Measurements from ENCODE around the gene SYPL2.

The SYPL2 gene

GRCh38 chr1:109521002-109521951 is 54.9 kb downstream of the SYPL2 start:
- no peak for DNase-seq

- DNase-seq = no peak
Measured at GRCh38 chr1:109522026-109522425, 55.7 kb downstream of the SYPL2 start.

DNA sequence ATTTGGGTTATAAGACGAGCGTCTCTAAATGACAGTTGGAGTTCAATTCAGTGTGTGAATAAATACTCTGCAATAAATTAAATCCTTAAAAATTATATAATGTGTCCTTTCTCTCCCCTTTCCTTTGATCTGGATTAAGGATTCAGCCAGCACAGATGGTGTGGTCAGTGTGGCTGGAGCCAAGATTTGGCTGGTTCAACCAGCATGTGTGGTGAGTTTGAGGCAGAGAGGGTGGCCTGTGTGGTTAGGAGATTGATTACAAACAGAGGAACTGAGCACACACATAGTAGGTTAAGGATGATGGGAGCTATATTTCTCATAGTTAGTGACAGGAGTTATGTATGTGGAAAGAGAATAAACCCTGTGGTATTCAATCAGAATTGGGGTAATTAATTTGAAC is 57.4 kb downstream of the SYPL2 start:
- DNase-seq = no peak

GRCh38 chr1:109527098-109527811 is 60.9 kb downstream of the SYPL2 start:
- no peak for DNase-seq

DNA sequence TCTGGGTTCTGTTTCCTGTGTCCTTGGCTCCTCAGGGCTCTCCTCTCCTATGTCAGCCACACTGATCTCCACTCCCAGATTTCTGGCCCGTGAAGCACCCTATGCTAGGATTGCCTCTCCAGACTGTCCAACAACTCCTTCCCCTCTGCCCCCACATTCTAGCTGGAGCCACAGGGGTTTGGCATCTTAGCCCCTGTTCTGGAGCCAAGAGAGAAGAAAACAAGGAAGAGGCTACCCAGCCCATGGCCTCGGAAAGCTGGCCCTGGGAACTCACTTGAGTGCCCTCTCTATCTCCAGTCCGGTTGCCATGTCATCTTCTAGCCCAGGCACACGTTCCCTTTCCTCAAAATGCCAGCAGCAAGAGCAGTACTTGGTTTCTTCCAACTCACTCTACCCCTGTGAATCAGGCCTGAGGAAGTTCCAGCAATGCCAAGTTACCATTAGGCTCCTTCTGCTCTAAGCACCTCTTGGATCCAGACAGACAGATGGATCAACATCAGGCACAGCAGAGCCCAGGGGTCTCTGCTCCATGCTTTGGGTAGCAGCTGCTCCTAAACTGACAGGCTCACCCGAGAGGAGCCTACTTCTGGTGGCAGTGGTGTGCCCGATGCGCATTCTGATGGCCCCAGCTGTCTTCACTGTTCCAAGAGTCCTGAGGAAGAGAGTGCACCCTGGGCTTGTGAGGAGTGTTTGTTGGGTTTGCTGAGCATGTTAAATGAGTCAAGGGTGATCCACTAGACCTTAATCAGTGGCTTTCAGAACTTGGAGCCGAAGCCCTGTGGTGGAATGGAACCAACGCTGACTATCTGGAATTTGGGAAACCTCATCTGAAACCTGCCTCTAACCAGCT is 61.7 kb downstream of the SYPL2 start:
- DNase-seq = no peak

DNA sequence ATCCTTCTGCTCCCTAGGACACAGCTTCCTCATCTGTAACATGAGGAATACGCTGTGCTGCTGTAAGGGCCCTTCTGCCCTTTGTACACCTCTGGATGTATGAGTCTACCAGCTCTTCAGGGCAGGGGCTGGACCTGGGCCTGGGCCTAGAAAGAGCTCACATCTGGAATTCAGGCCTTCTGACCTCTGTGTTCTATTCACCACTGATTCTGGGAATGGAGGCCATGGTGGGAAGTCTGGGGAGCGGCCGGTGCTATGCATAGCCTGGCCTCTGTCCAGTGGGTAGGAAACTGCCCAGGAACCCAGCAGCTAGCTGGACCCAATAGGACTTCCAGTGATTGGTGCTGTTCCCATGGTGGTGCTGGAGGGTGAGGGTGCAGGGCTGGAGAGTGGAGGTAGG is 62.4 kb downstream of the SYPL2 start:
- DNase-seq = no peak

DNA sequence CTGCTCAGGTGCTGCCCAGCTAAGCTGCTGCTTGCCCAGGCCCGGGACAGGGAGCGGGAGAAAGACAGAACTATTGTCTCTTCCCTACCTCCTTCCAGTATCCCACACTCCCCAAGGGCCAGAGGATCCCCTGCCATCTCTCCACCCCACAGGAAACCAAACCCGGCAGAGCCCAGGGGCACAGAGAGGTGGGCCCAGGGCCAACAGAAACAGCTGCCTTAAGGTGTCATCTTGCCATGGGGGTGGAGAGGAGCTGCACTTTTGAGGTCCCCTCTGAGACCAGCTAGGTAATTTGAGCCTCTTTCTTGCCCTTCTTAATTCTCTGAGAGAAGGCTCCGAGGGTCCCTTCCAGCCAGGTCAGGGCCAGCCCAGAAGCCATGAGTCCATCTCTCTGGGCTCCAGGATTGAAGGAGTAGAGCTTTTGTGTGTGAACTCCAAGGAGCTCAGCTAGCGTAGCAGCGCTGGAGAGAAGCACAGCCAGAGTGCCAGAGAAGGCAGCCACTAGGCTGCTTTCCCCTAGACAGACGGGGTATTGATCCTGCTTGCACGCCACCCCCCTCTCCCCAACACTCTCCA is 63.6 kb downstream of the SYPL2 start:
- no peak for DNase-seq

DNA sequence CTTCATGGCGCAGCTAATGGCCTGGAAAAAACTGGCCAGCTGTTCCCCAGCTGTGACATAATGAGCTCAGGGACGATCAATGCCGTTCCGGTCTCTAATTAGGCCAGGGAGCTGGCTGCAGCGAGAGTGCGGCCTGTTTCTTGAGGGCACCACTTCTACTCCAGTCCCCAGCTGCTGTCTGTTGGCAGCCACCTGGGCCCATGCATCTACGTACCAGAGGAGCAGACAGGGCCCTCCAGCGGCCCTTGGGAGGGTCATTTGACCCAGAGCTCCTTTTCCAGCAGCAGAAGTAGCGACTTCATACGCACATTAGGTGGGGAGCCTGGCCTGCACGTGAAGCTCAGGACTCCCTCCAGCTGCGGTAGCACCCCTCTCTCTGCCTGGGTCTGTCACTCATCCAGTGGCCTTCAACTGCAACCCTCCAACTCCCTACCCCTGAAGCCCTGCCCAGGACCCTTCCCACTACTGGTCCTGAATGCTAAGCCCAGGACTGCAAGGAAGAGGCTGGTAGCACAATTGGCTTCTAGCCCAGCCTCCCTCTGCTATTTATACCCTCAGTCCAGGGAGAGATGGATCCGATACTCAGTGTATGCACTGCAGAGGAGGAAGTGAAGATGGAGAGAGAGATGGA is 64.2 kb downstream of the SYPL2 start:
- no peak for DNase-seq

DNA sequence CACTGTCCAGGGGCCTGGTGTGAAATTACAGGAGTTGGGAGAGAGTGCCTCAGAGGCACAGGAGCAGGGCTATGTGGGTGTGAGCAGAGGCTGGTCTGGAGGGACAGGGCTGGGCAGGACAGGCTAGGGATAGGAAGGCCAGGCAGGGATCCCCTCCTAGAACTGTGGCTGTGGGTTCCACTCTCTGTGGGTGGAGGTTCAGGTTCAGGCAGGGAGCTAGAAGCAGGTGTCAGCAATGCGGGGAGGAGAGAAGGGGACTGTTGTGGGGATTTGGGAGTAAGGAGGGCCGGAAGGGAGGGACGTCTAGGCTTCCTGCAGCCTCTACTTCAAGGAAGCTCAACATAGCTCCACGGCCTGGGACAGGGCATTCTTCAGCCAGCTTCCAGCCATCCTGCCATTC is 65.0 kb downstream of the SYPL2 start:
- no peak for DNase-seq

Measured in stimulated activated CD4-positive, alpha-beta T cell treated with anti-CD3 and anti-CD28 coated beads, Interleukin-15, amount 100 ng/mL, for 24 hours (primary cell).